Pancreas (tissue), 10 donors: ENCODE results near the gene CYP4Z1. TPM values are rescaled to one million over a fixed set of nuclear protein-coding genes. Genes with fewer than 3 reads are reported as not detected.
"Not testable (repeated sequence)": the region's sequence is repeated elsewhere in the genome, so short reads cannot be mapped to it uniquely, and the experiment has no call there.

Source experiments
- ATAC-seq, 4 donors: fragments of 200-7000 bp; cut with Tn5 transposase; one replicate each; pipeline versions ENCODE4 v1.8.0 to v1.9.1; 2020; ENCODE audit warnings: mild to moderate bottlenecking in 4 of 4, moderate library complexity in 4 of 4
- DNase-seq, 6 donors: peaks; one replicate each; pipeline ENCODE4 v3.0.0-alpha.2; 2020
- FAIRE-seq: peaks from 2 replicates; lab custom pipeline; 2012; peaks lifted over from hg19 to GRCh38; lab: Jason Lieb, UNC
- H3K27ac ChIP-seq, 4 donors: fragments of 200-600 bp; sonication (generic); 1 replicate in 3 of 4; 2 replicates in 1 of 4; pipeline versions ENCODE4 v1.5.0 to v1.8.0; 2020
- H3K27me3 ChIP-seq, 4 donors: fragments of 200-600 bp; one replicate each; pipeline ENCODE4 v1.8.0; 2021
- H3K36me3 ChIP-seq, 3 donors: fragments of 200-600 bp; sonication (generic) in 1 of 3; one replicate each; pipeline versions ENCODE4 v1.5.0 to v1.8.0; 2020 to 2021
- H3K4me1 ChIP-seq, 3 donors: fragments of 200-600 bp; one replicate each; pipeline ENCODE4 v1.8.0; 2021
- H3K4me3 ChIP-seq, 4 donors: fragments of 200-600 bp; sonication (generic) in 2 of 4; one replicate each; pipeline versions ENCODE4 v1.5.0 to v1.8.0; 2020 to 2021
- H3K9me3 ChIP-seq, 4 donors: fragments of 200-600 bp; one replicate each; pipeline ENCODE4 v1.8.0; 2021
- WGBS, 2 donors: extraction: QIAGEN DNeasy Blood & Tissue Kit; methylation state at CpG; one replicate each; pipeline ENCODE4 v1.1.7; 2013; 5-methylcytosine and 5-hydroxymethylcytosine counted together
- intact Hi-C, 3 donors: fragments of 100-400 bp; cut with DNase I; formaldehyde crosslinking; loops; one replicate each; pipeline versions ENCODE4 v1.11.1 to v1.14.2; 2022
- polyA plus RNA-seq, 2 donors: library from polyadenylated mRNA; stranded (reverse); fragments of 200-250 nt; gene quantifications; one replicate each; pipeline ENCODE4 v1.2.3, GENCODE V29; 2013
- total RNA-seq, 6 donors: library from RNA; stranded (reverse); fragmentation: NEBNext Ultra II Directional in 4 of 6; extraction: Animal tissue kit (Norgen Biotek cat#: 25700) in 4 of 6; gene quantifications; one replicate each; pipeline versions ENCODE4 v1.2.1 to v1.2.4, GENCODE V29; 2021 to 2023
- TF ChIP-seq, protein P1 (sequence below), 4 donors: fragments of 200-600 bp; sonication (generic) in 3 of 4; IDR thresholded peaks; one replicate each; pipeline versions ENCODE4 v1.5.0 to v1.8.0; 2021; ENCODE audit warnings: antibody characterized with exemption in 4 of 4
- donor health status: healthy with polysubstance abuse.
- donor health status: DM: no; HTN: no; CAD: no; lungs with moderate emphysema.
- donor health status: DM: no; HTN: no; CAD: no.
- donor health status: control.
- donor health status: control.
- donor health status: Bipolar disorder and iron deficiency.
- donor health status: DM: yes; HTN: yes; CAD: no.
- donor health status: DM: no; HTN: no; CAD: no.
- donor health status: DM: no; HTN: no; CAD: no.
- donor health status: DM: yes; HTN: yes; CAD: no.

The CYP4Z1 gene
- total and polyA plus RNA-seq, 8 donors = 0.06 to 0.40 (median 0.30) TPM; not detected in 4

DNA sequence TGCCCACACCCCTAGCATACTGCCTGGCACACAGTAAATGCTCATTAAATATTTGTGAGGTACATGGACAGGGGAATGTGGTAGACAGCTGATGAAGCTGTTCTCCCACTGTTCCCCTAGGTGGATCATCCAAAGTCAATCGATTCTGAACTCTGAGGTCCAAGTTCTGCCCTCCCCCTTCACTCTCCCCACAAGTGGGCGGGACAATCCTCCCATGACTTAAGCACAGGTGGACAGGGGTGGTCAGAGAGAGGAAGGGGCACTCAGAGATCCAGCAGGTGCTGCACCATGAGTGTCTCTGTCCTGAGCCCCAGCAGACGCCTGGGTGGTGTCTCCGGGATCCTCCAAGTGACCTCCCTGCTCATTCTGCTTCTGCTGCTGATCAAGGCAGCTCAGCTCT lies 70.2 kb downstream of the CYP4Z1 start, which contains the start of gene CYP4A22:
Gene CYP4A22, plus strand, starts transcription at position 244 of the 400 bp plus-strand sequence. Its CDS starts 45 bp downstream, at position 289.
- no peak for FAIRE-seq
- WGBS, 2 donors = 60 to 74% methylated on average over 4 of the region's 4 CpGs
- ATAC-seq = no peak

DNA sequence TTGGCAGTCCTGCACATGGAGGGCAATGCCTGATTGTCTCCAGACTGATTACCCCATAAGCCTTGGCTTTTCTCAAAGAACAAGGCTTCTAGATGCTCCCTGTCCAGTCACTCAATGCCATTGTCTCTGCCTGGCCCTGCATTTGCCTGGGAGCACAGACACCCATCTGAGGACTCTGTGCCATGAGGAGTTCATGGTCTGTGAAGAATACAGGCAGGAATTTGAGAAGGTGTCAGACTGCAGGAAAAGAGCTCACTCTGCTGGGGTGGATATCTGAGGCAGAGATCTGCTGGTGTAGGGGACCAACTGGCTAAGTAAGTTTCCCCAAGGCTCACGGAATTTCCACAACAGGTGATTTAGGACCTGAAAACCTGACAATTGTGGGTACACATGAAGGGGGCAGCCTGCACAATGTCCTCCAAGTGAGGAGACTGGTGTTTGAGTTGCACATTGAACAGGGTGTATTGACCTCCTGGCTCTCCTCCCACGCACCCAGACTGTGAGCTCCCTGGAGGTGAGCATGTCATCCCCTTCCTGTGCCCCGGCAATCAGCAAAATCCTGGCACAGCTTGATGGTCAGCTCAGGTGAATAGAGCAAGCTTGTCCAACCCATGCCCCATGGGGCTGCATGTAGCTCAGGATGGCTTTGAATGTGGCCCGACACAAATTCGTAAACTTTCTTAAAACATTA lies 71.0 kb downstream of the CYP4Z1 start:
- no peak for ATAC-seq
- no peaks in the 10 kb centered on the region for H3K4me1 ChIP-seq
- WGBS, 2 donors = 74% methylated on average over 5 of the region's 5 CpGs
- H3K36me3 ChIP-seq = no peaks in the 10 kb centered on the region
- no peaks in the 10 kb centered on the region for H3K27me3 ChIP-seq
- no peak overlapping the region for H3K4me3 ChIP-seq
- H3K27ac ChIP-seq = no peak overlapping the region
- no peak for DNase-seq
- TF ChIP-seq, protein P1, sequence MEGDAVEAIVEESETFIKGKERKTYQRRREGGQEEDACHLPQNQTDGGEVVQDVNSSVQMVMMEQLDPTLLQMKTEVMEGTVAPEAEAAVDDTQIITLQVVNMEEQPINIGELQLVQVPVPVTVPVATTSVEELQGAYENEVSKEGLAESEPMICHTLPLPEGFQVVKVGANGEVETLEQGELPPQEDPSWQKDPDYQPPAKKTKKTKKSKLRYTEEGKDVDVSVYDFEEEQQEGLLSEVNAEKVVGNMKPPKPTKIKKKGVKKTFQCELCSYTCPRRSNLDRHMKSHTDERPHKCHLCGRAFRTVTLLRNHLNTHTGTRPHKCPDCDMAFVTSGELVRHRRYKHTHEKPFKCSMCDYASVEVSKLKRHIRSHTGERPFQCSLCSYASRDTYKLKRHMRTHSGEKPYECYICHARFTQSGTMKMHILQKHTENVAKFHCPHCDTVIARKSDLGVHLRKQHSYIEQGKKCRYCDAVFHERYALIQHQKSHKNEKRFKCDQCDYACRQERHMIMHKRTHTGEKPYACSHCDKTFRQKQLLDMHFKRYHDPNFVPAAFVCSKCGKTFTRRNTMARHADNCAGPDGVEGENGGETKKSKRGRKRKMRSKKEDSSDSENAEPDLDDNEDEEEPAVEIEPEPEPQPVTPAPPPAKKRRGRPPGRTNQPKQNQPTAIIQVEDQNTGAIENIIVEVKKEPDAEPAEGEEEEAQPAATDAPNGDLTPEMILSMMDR (IDR thresholded peaks at IDR 0.05) = no peak
- no peaks in the 10 kb centered on the region for H3K9me3 ChIP-seq
- intact Hi-C loops = no loop called here
- FAIRE-seq = no peak

More for the DNA sequence above, 70.2 kb downstream of the CYP4Z1 start, which contains the start of gene CYP4A22:
- intact Hi-C loops = no loop called here
- Histone ChIP-seq H3K4me3 (no peak within 1 kb of the TSS), H3K4me1 (no peaks in the 10 kb centered on the region), H3K27me3 (no peaks in the 10 kb centered on the region), H3K36me3 (no peaks in the 10 kb centered on the region), H3K9me3 (no peaks in the 10 kb centered on the region), H3K27ac (no peak within 1 kb of the TSS)
- TF ChIP-seq, protein P1 (IDR thresholded peaks at IDR 0.05) = no peak
- no peak for DNase-seq

DNA sequence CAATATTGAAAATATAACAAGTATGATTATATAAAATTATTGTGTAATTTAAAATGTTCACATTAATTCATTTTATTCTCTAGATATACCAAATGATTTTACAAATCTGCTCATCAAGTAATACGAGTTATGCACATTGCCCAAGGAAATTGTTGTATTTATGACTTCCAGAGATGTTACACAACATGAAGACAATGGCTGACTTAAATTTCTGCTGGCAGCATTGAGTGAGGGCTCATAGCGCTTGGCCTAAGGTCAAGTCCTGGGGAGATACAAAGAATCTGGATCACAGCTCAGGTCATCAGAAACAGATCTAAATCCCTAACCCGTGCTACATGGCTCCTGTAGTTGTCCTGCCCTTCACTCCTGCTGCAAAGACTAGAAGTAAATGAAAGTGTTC lies 73.3 kb downstream of the CYP4Z1 start:
- H3K9me3 ChIP-seq, H3K27ac ChIP-seq, DNase-seq, ATAC-seq, intact Hi-C loops, FAIRE-seq, H3K4me1 ChIP-seq, H3K4me3 ChIP-seq, H3K36me3 ChIP-seq, H3K27me3 ChIP-seq: not testable (repeated sequence)
- WGBS, 2 donors = 63 to 68% methylated on average over 3 of the region's 3 CpGs

DNA sequence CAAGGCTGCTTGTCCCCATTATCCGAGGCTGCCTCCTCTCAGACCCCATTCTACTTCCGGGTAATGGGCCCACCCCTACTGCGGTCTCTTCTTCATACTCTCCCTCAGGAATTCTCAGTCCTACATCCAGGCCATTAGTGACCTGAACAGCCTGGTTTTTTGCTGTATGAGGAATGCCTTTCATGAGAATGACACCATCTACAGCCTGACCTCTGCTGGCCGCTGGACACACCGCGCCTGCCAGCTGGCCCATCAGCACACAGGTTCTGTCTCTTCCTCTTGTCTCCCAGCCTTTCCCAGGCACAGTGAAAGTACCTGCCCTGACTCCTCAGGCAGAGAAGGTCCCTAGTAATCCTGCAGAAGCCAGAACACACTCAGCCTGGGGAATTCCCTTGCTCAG lies 76.6 kb downstream of the CYP4Z1 start:
- H3K27ac ChIP-seq, H3K36me3 ChIP-seq, H3K27me3 ChIP-seq, H3K4me1 ChIP-seq, DNase-seq, FAIRE-seq, intact Hi-C loops, H3K9me3 ChIP-seq, H3K4me3 ChIP-seq: not testable (repeated sequence)
- WGBS, 2 donors = 55 to 61% methylated on average over 6 of the region's 6 CpGs
- ATAC-seq = peak in 2 of 4 donors; percentile 54 to 66
- TF ChIP-seq, protein P1 (IDR thresholded peaks at IDR 0.05) = peak in 2 of 4 donors; percentile 11 to 19

DNA sequence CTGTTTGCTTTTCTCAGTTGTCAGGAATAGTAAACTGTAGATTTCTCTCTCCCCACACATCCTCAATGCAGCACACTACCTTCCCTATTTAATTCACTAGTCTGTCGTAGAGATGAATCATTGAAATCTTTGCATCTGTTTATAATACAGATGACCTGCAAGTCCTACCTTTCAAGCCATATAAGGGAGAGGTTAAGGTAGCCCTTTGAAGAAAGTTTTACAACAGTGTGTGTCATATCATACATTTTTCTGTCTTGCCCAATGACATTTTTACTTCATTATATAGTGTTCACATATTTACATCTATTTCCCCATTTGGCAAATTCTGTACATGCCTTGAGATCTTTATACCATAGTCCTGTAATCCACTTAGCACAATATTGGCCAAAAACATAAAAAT lies 79.5 kb downstream of the CYP4Z1 start:
- ATAC-seq, H3K4me3 ChIP-seq, H3K4me1 ChIP-seq, intact Hi-C loops, DNase-seq, H3K27ac ChIP-seq, H3K27me3 ChIP-seq, H3K36me3 ChIP-seq, FAIRE-seq, H3K9me3 ChIP-seq: not testable (repeated sequence)
- 45 to 55% methylated on average over 1 of the region's 1 CpG for WGBS, 2 donors
